PC-3 (cell line): ENCODE data around the gene MAN2B1. TPM values are rescaled to one million over a fixed set of nuclear protein-coding genes. Genes with fewer than 3 reads are reported as not detected.

Experiments
- ATAC-seq: fragments of 200-7000 bp; cut with Tn5 transposase; 2 replicates; pipeline ENCODE4 v1.9.1; 2020; ENCODE audit warnings: mild to moderate bottlenecking, moderate library complexity
- BruUV-seq: library from RNA; stranded (reverse); fragments of 400-500 nt; replicated peaks from 2 replicates; lab custom pipeline; 2021; lab: Mats Ljungman, UMichigan
- CTCF ChIA-PET: fragments of 300-600 bp; sonication (Branson Sonifier 250); formaldehyde crosslinking; loops from one replicate; lab custom pipeline; 2022; ENCODE audit warnings: antibody characterized with exemption; lab: Charles Lee
- POLR2A ChIA-PET: fragments of 300-600 bp; sonication (Branson Sonifier 250); formaldehyde crosslinking; loops from one replicate; lab custom pipeline; 2022; ENCODE audit warnings: antibody characterized with exemption; ENCODE audit not compliant: unreplicated experiment; lab: Charles Lee
- DNase-seq: peaks from one replicate; pipeline ENCODE4 v3.0.0-alpha.2; 2015
- H2AFZ ChIP-seq: fragments of 300-600 bp; sonication (generic); 2 replicates; pipeline ENCODE4 v1.6.0; 2016; ENCODE audit warnings: antibody characterized with exemption, low read length
- H3F3A ChIP-seq: fragments of 300-600 bp; sonication (generic); one replicate; pipeline ENCODE4 v1.6.0; 2017; ENCODE audit warnings: antibody characterized with exemption, low read length, control low read depth, mild to moderate bottlenecking; ENCODE audit not compliant: unreplicated experiment
- H3K27ac ChIP-seq: fragments of 300-600 bp; sonication (generic); 2 replicates; pipeline ENCODE4 v1.5.1; 2016; ENCODE audit warnings: mild to moderate bottlenecking, low read length
- H3K27me3 ChIP-seq: fragments of 300-600 bp; sonication (generic); 2 replicates; pipeline ENCODE4 v1.6.1; 2016; ENCODE audit warnings: low read length, mixed read lengths
- H3K36me3 ChIP-seq: fragments of 300-600 bp; sonication (generic); 2 replicates; pipeline ENCODE4 v1.6.1; 2016; ENCODE audit warnings: low read depth, mixed run types, low read length, mixed read lengths
- H3K4me1 ChIP-seq: fragments of 300-600 bp; sonication (generic); 2 replicates; pipeline ENCODE4 v1.5.1; 2016; ENCODE audit warnings: low read length; ENCODE audit not compliant: insufficient read depth
- H3K4me2 ChIP-seq: fragments of 300-600 bp; sonication (generic); 2 replicates; pipeline ENCODE4 v1.6.0; 2016; ENCODE audit warnings: low read length
- H3K4me3 ChIP-seq: fragments of 300-600 bp; sonication (generic); 2 replicates; pipeline ENCODE4 v1.5.1; 2016; ENCODE audit warnings: mild to moderate bottlenecking, low read length, mixed read lengths
- H3K79me2 ChIP-seq: fragments of 300-600 bp; sonication (generic); 2 replicates; pipeline ENCODE4 v1.6.1; 2017; ENCODE audit warnings: low read length, mixed read lengths
- H3K9ac ChIP-seq: fragments of 300-600 bp; sonication (generic); 2 replicates; pipeline ENCODE4 v1.6.0; 2016; ENCODE audit warnings: mild to moderate bottlenecking, low read length
- H3K9me2 ChIP-seq: fragments of 300-600 bp; sonication (generic); replicated peaks from 2 replicates; pipeline ENCODE4 v1.6.1; 2016; ENCODE audit warnings: mixed run types, low read length, mixed read lengths
- H3K9me3 ChIP-seq: fragments of 300-600 bp; sonication (generic); 2 replicates; pipeline ENCODE4 v1.6.1; 2016; ENCODE audit warnings: low read length, mixed read lengths
- H4K20me1 ChIP-seq: fragments of 300-600 bp; sonication (generic); 2 replicates; pipeline ENCODE4 v1.6.1; 2016; ENCODE audit warnings: low read length, mixed read lengths
- EZH2 ChIP-seq: fragments of 300-600 bp; sonication (generic); IDR thresholded peaks from one replicate; pipeline ENCODE4 v1.6.1; 2017; ENCODE audit warnings: antibody characterized with exemption, mild to moderate bottlenecking, low read length; ENCODE audit not compliant: unreplicated experiment
- EZH2phosphoT487 ChIP-seq: fragments of 300-600 bp; sonication (generic); IDR thresholded peaks from 2 replicates; pipeline ENCODE4 v1.6.1; 2018; ENCODE audit warnings: mild to moderate bottlenecking, antibody characterized with exemption, low read length, borderline replicate concordance
- intact Hi-C: fragments of 100-400 bp; cut with micrococcal nuclease; formaldehyde crosslinking; loops from 2 replicates; pipeline ENCODE4 v1.9.0; 2023
- total RNA-seq: library from RNA; depleted of rRNA; stranded (reverse); fragments of >200 nt; gene quantifications from 2 replicates; pipeline ENCODE4 v1.2.3, GENCODE V29; 2014
- TF ChIP-seq, protein P1 (sequence below): fragments of 300-600 bp; sonication (generic); conservative IDR thresholded peaks from 2 replicates; pipeline ENCODE4 v1.5.1; 2017; ENCODE audit warnings: antibody characterized with exemption, low read depth, mild to moderate bottlenecking, low read length

MAN2B1 gene
- total RNA-seq, 1 experiment from 2014 or later, result 67.5 TPM

DNA sequence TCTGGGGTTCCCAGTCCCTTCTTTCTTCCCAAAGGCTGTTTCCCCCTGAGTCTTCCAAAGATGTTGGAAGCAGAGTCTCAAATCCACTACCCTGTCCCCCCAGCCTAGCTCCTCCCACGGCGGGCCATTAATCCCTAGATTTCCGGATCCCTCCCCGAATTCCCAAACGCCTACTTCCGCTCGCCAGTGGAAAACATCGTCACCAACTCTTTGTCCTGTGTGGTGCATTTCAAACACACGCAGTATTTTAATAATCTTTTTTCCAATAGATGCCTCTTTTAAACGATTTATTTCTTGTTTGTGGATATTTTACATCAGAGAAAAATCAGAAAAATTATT, 55.2 kb downstream of the MAN2B1 start:
- BruUV-seq, result no TSS peak
- ChIA-PET POLR2A (no interaction called here), CTCF (interaction anchor here (1.1 kb wide), 1 partner anchor 29 kb away, joined by 3 read pairs; no protein-coding TSS in a partner anchor)
- Histone ChIP-seq H3F3A (no peaks in the 10 kb centered on the region), H3K9ac (peak overlapping the region; percentile 92), H3K9me3 (no peaks in the 10 kb centered on the region), H3K4me2 (peak overlapping the region; percentile 95), H3K27me3 (no peaks in the 10 kb centered on the region), H3K4me1 (peaks cover 10% of the 10 kb centered on the region), H3K36me3 (peaks cover 28% of the 10 kb centered on the region), H3K27ac (peak overlapping the region; percentile 48), H3K4me3 (peak overlapping the region; percentile 94), H4K20me1 (peaks cover 8% of the 10 kb centered on the region; the same call in 1 of the 2 replicates), H3K79me2 (peaks cover 66% of the 10 kb centered on the region), H2AFZ (peak overlapping the region; percentile 84), H3K9me2 (no peaks in the 10 kb centered on the region)
- DNase-seq, result peak; percentile 81
- TF ChIP-seq EZH2, result no peak
- TF ChIP-seq, protein P1, sequence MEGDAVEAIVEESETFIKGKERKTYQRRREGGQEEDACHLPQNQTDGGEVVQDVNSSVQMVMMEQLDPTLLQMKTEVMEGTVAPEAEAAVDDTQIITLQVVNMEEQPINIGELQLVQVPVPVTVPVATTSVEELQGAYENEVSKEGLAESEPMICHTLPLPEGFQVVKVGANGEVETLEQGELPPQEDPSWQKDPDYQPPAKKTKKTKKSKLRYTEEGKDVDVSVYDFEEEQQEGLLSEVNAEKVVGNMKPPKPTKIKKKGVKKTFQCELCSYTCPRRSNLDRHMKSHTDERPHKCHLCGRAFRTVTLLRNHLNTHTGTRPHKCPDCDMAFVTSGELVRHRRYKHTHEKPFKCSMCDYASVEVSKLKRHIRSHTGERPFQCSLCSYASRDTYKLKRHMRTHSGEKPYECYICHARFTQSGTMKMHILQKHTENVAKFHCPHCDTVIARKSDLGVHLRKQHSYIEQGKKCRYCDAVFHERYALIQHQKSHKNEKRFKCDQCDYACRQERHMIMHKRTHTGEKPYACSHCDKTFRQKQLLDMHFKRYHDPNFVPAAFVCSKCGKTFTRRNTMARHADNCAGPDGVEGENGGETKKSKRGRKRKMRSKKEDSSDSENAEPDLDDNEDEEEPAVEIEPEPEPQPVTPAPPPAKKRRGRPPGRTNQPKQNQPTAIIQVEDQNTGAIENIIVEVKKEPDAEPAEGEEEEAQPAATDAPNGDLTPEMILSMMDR, result no peak
- no peak for TF ChIP-seq EZH2phosphoT487
- intact Hi-C loops, result loop anchor here (2.0 kb wide), 2 partner anchors 47 to 55 kb away; partner anchors contain the start of genes MAN2B1 and WDR83
- peak; percentile 73 for ATAC-seq

GRCh38 chr19:12610540-12611360, 55.8 kb downstream of the MAN2B1 start, which contains the start of the genes ZNF490 and ZNF791:
Gene ZNF490, minus strand, starts transcription at chr19:12610813. Its CDS starts 133 bp downstream, at chr19:12610680.
Gene ZNF791, plus strand, starts transcription at chr19:12610920. Its CDS starts 160 bp downstream, at chr19:12611080.
- H3K4me2 ChIP-seq, result peak within 1 kb of the TSS; percentile 95
- H3K9me3 ChIP-seq, result no peaks in the 10 kb centered on the region
- peak within 1 kb of the TSS; percentile 48 for H3K27ac ChIP-seq
- peak within 1 kb of the TSS; percentile 94 for H3K4me3 ChIP-seq
- H3K9me2 ChIP-seq, result no peaks in the 10 kb centered on the region
- BruUV-seq, result TSS peak; percentile 71
- no peaks in the 10 kb centered on the region for H3F3A ChIP-seq
- H4K20me1 ChIP-seq, result peaks cover 4% of the 10 kb centered on the region; the same call in 1 of the 2 replicates
- H3K36me3 ChIP-seq, result peaks cover 22% of the 10 kb centered on the region
- TF ChIP-seq, protein P1, result peak; percentile 28; the same call in 1 of the 2 replicates
- no peak for TF ChIP-seq EZH2
- peak; percentile 99 for ATAC-seq
- H3K9ac ChIP-seq, result peak within 1 kb of the TSS; percentile 92
- CTCF ChIA-PET, result interaction anchor here (0.5 to 1.1 kb wide), 2 partner anchors 29 to 47 kb away, joined by 3 to 7 read pairs; no protein-coding TSS in a partner anchor
- peaks cover 60% of the 10 kb centered on the region for H3K79me2 ChIP-seq
- intact Hi-C loops, result loop anchor here (2.0 kb wide), 2 partner anchors 46 to 56 kb away; partner anchors contain the start of genes MAN2B1 and WDR83
- POLR2A ChIA-PET, result interaction anchor here (0.6 kb wide), 3 partner anchors 68 to 183 kb away, joined by 3 to 5 read pairs (median 5); no protein-coding TSS in a partner anchor
- H3K4me1 ChIP-seq, result peaks cover 10% of the 10 kb centered on the region
- DNase-seq, result peak; percentile 100
- peak within 1 kb of the TSS; percentile 96 for H2AFZ ChIP-seq
- no peaks in the 10 kb centered on the region for H3K27me3 ChIP-seq
